GM21528 (cell line): Measurements from ENCODE around the gene ZNF264.
A peak's percentile ranks its signal among the peaks of the same experiment; 100 is the strongest.
"Not testable (repeated sequence)": the region's sequence is repeated elsewhere in the genome, so short reads cannot be mapped to it uniquely, and the experiment has no call there.

Source experiments
- ATAC-seq: cut with Tn5 transposase; IDR thresholded peaks from one replicate; pipeline ENCODE4 v1.9.1; 2021; ENCODE audit warnings: mild to moderate bottlenecking, moderate library complexity; ENCODE audit not compliant: unreplicated experiment, low FRiP score

ZNF264 gene

GRCh38 chr19:57244513-57244912 is 53.2 kb downstream of the ZNF264 start:
- no peak for ATAC-seq

- ATAC-seq = no peak
These were observed 53.8 kb downstream of the ZNF264 start for GRCh38 chr19:57245066-57245465.

DNA sequence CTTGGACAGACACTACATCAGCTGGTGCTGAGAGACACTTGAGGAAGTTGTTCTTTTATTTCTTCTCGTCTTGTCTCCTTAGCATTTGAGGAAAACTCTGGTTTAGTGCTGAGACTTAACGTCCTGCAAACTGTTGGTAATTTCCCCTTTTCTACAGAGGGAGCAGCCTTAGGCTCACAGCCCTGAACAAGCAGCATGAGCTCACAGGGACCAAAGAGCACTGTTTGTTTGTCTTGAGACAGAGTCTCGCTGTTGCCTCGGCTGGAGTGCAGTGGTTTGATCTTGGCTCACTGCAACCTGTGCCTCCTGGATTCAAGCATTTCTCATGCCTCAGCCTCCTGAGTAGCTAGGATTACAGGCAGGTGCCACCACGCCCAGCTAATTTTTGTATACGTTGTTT is 54.7 kb downstream of the ZNF264 start:
- ATAC-seq = no peak

GRCh38 chr19:57248646-57249045 is 57.3 kb downstream of the ZNF264 start:
- ATAC-seq = no peak

DNA sequence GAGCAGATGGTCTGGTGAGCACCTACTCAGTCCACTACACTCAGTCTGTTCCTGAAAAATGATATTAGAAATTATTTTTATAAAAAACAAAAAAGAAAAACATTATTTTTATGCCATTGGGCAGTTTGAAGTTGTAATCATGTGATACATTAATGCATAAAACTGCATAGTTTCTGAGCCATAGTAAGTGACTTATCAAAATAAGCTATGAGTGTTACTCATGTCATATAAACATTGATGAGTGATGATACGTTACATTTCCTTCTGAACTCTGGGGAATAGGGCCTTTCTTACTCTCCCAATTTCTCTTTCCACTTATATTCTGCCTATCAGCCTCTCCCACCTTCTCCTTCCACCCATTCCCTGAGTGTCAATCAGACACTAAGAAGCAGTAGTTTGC is 58.0 kb downstream of the ZNF264 start:
- ATAC-seq = no peak

DNA sequence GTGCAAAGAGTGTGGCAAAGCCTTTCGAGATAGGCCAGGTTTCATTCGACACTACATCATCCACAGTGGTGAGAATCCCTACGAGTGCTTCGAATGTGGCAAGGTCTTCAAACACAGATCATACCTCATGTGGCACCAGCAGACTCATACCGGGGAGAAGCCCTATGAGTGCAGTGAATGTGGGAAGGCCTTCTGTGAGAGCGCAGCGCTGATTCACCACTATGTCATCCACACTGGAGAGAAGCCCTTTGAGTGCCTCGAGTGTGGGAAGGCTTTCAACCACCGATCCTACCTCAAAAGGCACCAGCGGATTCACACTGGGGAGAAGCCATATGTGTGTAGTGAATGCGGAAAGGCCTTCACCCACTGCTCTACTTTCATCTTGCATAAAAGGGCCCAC is 62.5 kb downstream of the ZNF264 start:
- not testable (repeated sequence) for ATAC-seq

DNA sequence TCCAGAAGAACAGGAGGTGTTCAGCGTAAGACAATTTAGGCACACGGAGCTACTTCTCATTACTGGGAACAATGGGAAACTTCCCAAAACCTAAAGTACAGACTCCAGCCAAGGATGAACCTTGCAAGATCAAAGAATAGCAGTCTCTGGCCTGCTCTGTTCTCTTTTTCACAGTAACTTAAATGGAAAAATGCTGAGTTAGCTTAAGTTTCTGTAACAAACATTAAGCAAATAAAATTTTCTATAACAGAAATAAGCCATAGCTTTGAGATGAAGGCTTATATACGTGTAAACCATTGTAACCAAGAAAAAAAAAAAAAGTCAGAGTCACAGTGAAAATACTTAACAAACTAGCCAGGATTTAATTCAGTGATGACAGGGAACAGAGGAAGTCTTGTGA is 70.7 kb downstream of the ZNF264 start:
- ATAC-seq = no peak

DNA sequence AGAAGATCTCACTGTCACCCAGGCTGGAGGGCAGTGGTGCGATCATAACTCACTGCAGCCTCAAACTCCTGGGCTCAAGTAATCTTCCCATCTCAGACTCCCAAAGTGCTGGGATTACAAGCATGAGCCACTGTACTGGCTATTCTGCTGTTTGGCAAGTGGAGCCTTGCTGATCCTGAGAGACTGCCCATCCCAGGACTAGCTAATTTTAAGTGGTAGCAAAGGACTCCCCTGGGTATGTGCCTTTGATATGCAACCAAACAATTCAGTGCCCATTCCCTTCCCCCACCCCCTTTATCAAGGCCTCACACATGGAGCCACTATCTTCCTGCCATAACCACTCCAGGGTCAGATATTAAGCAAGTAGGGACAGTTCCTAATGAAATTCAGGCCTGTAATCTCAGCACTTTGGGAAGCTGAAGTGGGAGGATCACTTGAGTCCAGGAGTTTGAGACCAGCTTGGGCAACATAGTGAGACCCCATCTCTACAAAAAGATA is 72.0 kb downstream of the ZNF264 start:
- ATAC-seq = no peak

DNA sequence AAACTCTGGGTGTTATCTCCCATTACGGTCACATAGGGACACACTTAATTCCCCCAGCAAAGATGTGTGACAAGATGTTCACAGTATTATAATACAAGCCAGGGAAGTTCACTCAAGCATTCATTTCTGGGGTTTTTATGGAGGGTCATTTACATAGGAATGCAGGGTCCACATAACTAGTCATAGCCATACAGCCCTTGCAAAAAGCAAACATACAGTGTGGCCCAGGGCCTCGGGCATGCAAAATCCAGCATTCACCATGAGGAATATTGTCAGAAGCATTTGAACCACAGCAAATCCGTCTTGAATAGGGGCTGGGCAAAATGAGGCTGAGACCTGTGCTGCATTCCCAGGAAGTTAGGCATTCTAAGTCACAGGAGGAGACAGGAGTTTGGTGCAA is 76.0 kb downstream of the ZNF264 start:
- ATAC-seq = no peak

DNA sequence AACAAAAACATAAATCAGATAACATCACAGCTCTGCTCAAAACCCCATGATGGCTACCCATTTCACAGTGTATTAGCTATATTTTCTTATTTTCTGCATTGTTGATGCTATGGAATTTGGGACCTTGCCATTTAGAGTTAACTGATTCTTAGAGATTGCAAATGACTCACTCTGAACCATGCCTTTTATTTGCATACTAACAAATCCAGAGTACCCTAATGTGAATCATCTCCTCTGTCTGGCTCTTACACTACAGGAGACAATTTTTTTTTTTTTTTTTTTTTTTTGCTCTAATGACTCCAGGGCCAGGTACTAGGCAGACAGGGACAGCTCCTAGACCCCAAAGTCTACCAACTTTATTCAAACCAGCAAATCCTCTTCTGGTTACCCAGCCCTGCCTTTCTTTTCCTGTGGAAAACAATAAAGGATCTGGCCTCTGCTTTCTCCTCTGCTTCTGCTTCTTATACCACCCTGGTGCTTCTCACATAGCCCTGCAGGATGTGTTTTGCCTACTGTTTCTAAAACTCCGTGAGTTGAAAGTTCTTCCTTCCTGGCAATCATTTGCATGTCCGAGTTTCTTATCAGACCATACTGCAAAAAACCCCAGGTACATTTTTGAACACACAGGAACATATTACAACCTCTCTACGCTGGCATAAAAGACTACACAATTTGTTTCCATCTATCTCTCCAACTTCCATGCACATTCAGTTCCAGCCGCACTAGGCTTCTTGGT is 78.4 kb downstream of the ZNF264 start:
- peak; percentile 61 for ATAC-seq

DNA sequence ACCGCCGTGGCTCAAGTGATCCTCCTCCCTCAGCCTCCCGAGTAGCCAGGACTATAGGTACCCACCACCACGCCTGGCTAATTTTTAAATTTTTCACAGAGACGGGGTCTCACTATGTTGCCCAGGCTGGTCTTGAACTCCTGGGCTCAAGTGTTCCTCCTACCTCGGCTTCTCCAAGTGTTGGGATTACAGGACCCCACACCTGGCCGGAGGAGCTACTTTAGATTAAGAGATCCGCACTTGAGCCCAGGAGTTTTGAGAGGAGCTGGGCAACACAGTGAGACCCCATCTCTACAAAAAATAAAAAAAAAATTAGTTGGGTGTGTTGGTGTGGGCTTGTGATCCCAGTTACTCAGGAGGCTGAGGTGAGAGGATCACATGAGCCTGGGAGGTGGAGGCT is 80.0 kb downstream of the ZNF264 start:
- ATAC-seq = no peak
